GM18505 (cell line): ENCODE results near the gene MAPK1IP1L.
"Not testable (repeated sequence)": the region's sequence is repeated elsewhere in the genome, so short reads cannot be mapped to it uniquely, and the experiment has no call there.

Experiments used
- ATAC-seq: cut with Tn5 transposase; IDR thresholded peaks from one replicate; pipeline ENCODE4 v1.9.1; 2021; ENCODE audit not compliant: unreplicated experiment
- POLR2A ChIP-seq: IDR thresholded peaks from 4 replicates; pipeline ENCODE4 v1.6.1; 2011; ENCODE audit warnings: borderline replicate concordance; ENCODE audit not compliant: insufficient read depth, insufficient read length; ENCODE audit errors: extremely low read depth

MAPK1IP1L gene

DNA sequence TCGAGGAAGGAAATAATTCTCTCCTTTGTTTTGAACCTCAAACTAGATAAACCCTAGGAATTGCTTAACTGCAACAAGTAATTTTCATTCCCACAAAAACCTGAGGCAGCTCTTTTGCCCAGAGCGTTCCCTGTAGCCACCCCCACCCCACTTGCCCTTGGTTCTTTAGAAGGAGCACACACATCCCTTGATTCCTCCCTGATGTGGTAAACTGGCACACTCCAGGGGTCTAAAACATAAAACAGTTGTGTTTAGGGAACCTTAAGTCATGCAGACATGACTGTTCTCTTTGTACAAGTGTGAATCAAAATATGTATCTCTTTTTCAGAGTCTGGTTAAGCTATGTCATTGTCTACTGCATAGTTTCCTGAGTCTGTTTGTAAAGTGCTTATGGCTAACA, 14.0 kb downstream of the MAPK1IP1L start:
- TF ChIP-seq POLR2A: no peak

DNA sequence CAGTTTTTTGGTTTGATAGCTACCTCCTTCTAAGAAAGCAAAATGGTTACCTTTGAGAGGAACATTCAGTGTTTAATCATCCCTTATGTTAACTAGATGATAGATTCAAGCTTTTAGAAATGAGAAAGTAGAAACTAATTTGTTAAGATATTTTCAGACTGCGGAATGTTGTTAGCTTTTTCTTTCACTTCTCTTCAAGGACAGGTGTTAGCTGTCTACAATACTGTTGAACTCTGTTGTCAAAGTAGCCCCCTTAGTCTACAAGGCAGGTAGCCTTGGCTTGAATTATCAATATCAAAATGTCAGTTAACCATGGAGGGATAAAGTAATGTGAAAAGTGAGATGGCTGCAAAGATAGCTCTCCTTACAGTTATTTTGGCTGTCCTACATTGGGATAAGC, 14.8 kb downstream of the MAPK1IP1L start:
- TF ChIP-seq POLR2A: no peak
- no peak for ATAC-seq

More for the DNA sequence above, 14.0 kb downstream of the MAPK1IP1L start:
- no peak for ATAC-seq

- ATAC-seq: no peak
- TF ChIP-seq POLR2A: no peak
Observed at GRCh38 chr14:55070981-55071411, 19.5 kb downstream of the MAPK1IP1L start.

DNA sequence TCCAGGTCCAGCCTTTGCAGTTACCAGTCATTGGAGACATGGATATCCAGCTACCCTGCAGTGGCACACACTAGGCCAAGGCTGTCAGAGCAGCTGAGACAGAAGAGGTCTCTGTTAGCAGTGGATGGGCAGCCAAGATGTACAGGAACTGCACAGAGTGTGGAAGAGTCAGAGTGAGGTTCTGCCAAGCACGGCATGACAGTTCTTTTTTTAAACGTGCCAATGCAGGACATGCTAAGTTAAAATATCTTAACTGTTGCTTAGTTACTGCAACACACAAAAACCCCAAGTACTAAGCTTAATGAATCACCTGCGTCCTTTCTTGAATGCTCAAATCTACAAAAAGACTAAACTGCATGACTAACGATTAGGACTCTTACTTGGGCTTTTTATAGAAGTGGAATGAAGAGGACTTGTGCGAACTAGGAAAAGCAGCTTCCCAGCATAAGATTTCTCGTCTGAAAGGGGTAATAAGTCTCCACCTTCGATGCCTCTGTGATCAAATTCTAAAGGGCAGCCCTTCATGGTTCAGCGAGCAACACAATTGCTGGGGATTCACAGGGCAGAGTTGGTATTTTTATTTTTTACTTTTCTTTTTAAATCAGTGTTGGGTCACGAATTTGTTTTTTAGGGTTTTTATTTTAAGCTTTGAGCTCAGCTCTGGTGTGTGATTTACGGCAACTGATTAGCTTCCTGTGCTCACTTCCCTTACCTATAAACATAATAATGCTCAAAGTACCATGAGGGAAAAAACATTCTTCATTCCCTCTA, 20.6 kb downstream of the MAPK1IP1L start:
- peak; percentile 48 for ATAC-seq
- TF ChIP-seq POLR2A: peak; percentile 44

GRCh38 chr14:55073856-55074255, 22.4 kb downstream of the MAPK1IP1L start:
- ATAC-seq: no peak
- no peak for TF ChIP-seq POLR2A

- peak; percentile 40 for ATAC-seq
- TF ChIP-seq POLR2A: peak; percentile 36
Observed at GRCh38 chr14:55074662-55075061, 23.2 kb downstream of the MAPK1IP1L start.

GRCh38 chr14:55075628-55076175, 24.3 kb downstream of the MAPK1IP1L start:
- TF ChIP-seq POLR2A: no peak
- ATAC-seq: no peak

DNA sequence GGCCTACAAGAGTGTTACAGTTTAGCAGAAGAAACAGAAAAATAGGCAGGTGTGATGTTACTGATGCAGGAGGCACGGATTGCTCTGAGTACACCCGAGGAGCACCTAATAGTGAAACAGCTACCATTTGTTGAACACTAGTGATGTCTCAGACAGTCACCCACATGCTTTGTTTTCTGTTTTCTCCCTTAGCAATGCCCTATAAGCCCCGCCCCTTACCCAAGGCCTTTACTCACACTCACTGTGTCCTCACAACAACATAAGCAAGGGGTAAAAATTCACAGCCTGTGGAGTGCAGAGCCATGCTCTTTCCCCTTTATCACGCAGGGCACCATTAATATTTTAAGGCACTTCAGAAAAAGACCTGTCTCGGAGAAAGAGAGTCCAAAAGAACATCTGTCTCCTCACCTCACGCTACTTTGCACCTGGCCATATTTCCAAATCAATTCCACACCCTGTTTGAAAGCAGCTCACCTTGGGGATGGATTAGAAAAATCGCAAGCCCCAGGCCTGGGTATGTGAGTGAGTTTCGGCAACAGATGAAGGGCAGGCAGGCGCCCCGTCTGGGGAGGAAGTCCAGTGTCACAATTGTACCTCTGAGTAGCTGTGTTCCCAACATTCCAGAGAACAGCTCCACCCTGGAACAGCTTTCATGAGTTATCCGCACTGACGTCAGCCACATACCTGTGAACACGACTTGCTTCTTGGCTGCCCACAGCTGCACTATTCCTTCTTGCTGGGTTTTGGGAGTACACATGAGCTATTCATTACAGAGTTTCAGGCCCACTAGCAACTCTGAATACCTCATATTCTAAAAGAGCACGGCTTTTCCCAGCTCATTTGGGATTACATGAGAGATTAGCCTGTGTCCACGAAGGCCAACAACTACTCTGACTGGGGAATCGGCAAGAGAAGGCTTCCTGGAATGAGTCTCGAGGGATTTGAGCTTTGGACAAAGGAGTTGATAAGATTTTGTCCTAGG, 26.0 kb downstream of the MAPK1IP1L start:
- TF ChIP-seq POLR2A: no peak
- no peak for ATAC-seq

- ATAC-seq: not testable (repeated sequence)
Observed at GRCh38 chr14:55079961-55080360, 28.5 kb downstream of the MAPK1IP1L start.

GRCh38 chr14:55084401-55085059, 33.1 kb downstream of the MAPK1IP1L start:
- TF ChIP-seq POLR2A: no peak

GRCh38 chr14:55085060-55085660, 33.7 kb downstream of the MAPK1IP1L start:
- TF ChIP-seq POLR2A: no peak
- ATAC-seq: no peak

More at GRCh38 chr14:55084401-55085059, 33.1 kb downstream of the MAPK1IP1L start:
- ATAC-seq: no peak

- TF ChIP-seq POLR2A: no peak
- no peak for ATAC-seq
Observed at GRCh38 chr14:55086938-55087337, 35.5 kb downstream of the MAPK1IP1L start.
